Right lobe of liver (tissue), 4 donors: Measurements from ENCODE around the gene LRRC2.

Experiments
- POLR2A ChIP-seq: fragments of 450-650 bp; IDR thresholded peaks from one replicate; pipeline ENCODE4 v1.6.1; 2017; ENCODE audit warnings: antibody characterized with exemption, mild to moderate bottlenecking
- TF ChIP-seq, protein P1 (sequence below), 4 donors: fragments of 200-600 bp in 3 of 4; fragments of 450-650 bp in 1 of 4; IDR thresholded peaks; one replicate each; pipeline versions ENCODE4 v1.5.1 to v1.8.0; 2016 to 2022; ENCODE audit warnings: antibody characterized with exemption in 4 of 4, mild to moderate bottlenecking in 2 of 4
- donor health status: DM: no; HTN: no; CAD: no.
- donor health status: DM: no; HTN: no; CAD: no.
- donor health status: DM: no; HTN: yes; CAD: no.

DNA sequence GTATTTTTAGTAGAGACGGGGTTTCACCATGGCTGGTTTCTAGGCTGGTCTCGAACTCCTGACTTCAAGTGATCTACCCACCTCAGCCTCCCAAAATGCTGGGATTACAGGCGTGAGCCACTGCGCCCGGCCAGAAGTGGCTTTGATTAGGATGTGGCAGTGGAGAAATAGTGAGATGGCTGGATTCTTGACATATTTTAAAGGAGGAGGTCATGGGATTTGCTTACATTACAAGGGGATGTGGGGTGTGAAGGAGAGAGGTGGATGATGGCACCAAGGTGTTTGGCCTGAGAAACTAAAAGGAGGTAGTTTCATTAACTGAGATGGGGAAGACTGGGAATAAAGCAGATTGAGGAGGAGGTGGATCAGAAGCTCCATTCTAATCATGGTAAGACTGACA is 86.4 kb downstream of the LRRC2 start:
- TF ChIP-seq, protein P1, sequence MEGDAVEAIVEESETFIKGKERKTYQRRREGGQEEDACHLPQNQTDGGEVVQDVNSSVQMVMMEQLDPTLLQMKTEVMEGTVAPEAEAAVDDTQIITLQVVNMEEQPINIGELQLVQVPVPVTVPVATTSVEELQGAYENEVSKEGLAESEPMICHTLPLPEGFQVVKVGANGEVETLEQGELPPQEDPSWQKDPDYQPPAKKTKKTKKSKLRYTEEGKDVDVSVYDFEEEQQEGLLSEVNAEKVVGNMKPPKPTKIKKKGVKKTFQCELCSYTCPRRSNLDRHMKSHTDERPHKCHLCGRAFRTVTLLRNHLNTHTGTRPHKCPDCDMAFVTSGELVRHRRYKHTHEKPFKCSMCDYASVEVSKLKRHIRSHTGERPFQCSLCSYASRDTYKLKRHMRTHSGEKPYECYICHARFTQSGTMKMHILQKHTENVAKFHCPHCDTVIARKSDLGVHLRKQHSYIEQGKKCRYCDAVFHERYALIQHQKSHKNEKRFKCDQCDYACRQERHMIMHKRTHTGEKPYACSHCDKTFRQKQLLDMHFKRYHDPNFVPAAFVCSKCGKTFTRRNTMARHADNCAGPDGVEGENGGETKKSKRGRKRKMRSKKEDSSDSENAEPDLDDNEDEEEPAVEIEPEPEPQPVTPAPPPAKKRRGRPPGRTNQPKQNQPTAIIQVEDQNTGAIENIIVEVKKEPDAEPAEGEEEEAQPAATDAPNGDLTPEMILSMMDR (IDR thresholded peaks at IDR 0.05) = no peak
- no peak for TF ChIP-seq POLR2A
